WTC11 (cell line): ENCODE measurements around the gene MSI2. TPM values are rescaled to one million over a fixed set of nuclear protein-coding genes. Genes with fewer than 3 reads are reported as not detected.
A peak's percentile ranks its signal among the peaks of the same experiment; 100 is the strongest.

Source experiments
- ATAC-seq: fragments of 200-7000 bp; cut with Tn5 transposase; 2 replicates; pipeline ENCODE4 v1.10.0; 2021; ENCODE audit warnings: mild to moderate bottlenecking, moderate library complexity
- Bru-seq: library from RNA; stranded (reverse); fragments of 400-500 nt; gene quantifications from one replicate; lab custom pipeline; 2021; lab: Mats Ljungman, UMichigan
- CTCF ChIA-PET: fragments of 300-600 bp; sonication (Branson Sonifier 250); formaldehyde crosslinking; loops from one replicate; lab custom pipeline; 2021; ENCODE audit warnings: antibody characterized with exemption; lab: Charles Lee
- POLR2A ChIA-PET: fragments of 350-600 bp; sonication (Branson Sonifier 250); formaldehyde crosslinking; loops from one replicate; lab custom pipeline; 2021; ENCODE audit warnings: antibody characterized with exemption; lab: Charles Lee
- DNase-seq: peaks from one replicate; pipeline ENCODE4 v3.0.0; 2021; ENCODE audit warnings: low spot score
- H3K27ac Mint-ChIP-seq: 2 replicates; pipeline ENCODE4 v1.8.0; 2021; ENCODE audit warnings: mixed read lengths
- H3K27me3 Mint-ChIP-seq: 2 replicates; pipeline ENCODE4 v1.8.0; 2021; ENCODE audit warnings: low read depth, mild to moderate bottlenecking, moderate library complexity, mixed read lengths
- H3K36me3 Mint-ChIP-seq: 2 replicates; pipeline ENCODE4 v1.8.0; 2021; ENCODE audit warnings: mixed read lengths
- H3K4me1 Mint-ChIP-seq: 2 replicates; pipeline ENCODE4 v1.8.0; 2022; ENCODE audit warnings: mixed read lengths
- H3K4me3 Mint-ChIP-seq: 2 replicates; pipeline ENCODE4 v1.8.0; 2021; ENCODE audit warnings: mild to moderate bottlenecking, moderate library complexity, mixed read lengths
- H3K9me3 Mint-ChIP-seq: 2 replicates; pipeline ENCODE4 v1.8.0; 2021; ENCODE audit warnings: mixed read lengths
- ATF6 ChIP-seq: sonication (generic); formaldehyde crosslinking; IDR thresholded peaks from 2 replicates; pipeline ENCODE4 v1.8.1; 2023; ENCODE audit warnings: mild to moderate bottlenecking, missing genetic modification reagents
- CREM ChIP-seq: sonication (generic); formaldehyde crosslinking; IDR thresholded peaks from 2 replicates; pipeline ENCODE4 v1.8.1; 2022; ENCODE audit warnings: mild to moderate bottlenecking, missing genetic modification reagents, moderate library complexity
- E2F5 ChIP-seq: sonication (generic); formaldehyde crosslinking; IDR thresholded peaks from 2 replicates; pipeline ENCODE4 v1.8.1; 2022; ENCODE audit warnings: mild to moderate bottlenecking, moderate library complexity, missing genetic modification reagents
- ESRRA ChIP-seq: sonication (generic); formaldehyde crosslinking; IDR thresholded peaks from 2 replicates; pipeline ENCODE4 v1.8.1; 2022; ENCODE audit warnings: mild to moderate bottlenecking, missing genetic modification reagents, borderline replicate concordance
- FOXJ3 ChIP-seq: sonication (generic); formaldehyde crosslinking; IDR thresholded peaks from 2 replicates; pipeline ENCODE4 v1.9.0; 2021; ENCODE audit warnings: missing genetic modification reagents, mild to moderate bottlenecking, borderline replicate concordance
- FOXP1 ChIP-seq: sonication (generic); formaldehyde crosslinking; IDR thresholded peaks from 2 replicates; pipeline ENCODE4 v1.8.0; 2022; ENCODE audit warnings: missing genetic modification reagents, mild to moderate bottlenecking, moderate library complexity, borderline replicate concordance
- FOXP4 ChIP-seq: sonication (generic); formaldehyde crosslinking; IDR thresholded peaks from 2 replicates; pipeline ENCODE4 v1.8.0; 2022; ENCODE audit warnings: mild to moderate bottlenecking, missing genetic modification reagents
- HMGXB4 ChIP-seq: sonication (generic); formaldehyde crosslinking; IDR thresholded peaks from 2 replicates; pipeline ENCODE4 v1.8.1; 2023; ENCODE audit warnings: mild to moderate bottlenecking, moderate library complexity, missing genetic modification reagents
- MLX ChIP-seq: sonication (generic); formaldehyde crosslinking; IDR thresholded peaks from 2 replicates; pipeline ENCODE4 v1.8.1; 2023; ENCODE audit warnings: mild to moderate bottlenecking, missing genetic modification reagents, moderate library complexity
- NR1H2 ChIP-seq: sonication (generic); formaldehyde crosslinking; IDR thresholded peaks from 2 replicates; pipeline ENCODE4 v1.9.0; 2021; ENCODE audit warnings: mild to moderate bottlenecking, moderate library complexity, missing genetic modification reagents
- NR3C1 ChIP-seq: sonication (generic); formaldehyde crosslinking; conservative IDR thresholded peaks from 2 replicates; pipeline ENCODE4 v1.8.1; 2023; ENCODE audit warnings: low read depth, mild to moderate bottlenecking, missing genetic modification reagents
- SP1 ChIP-seq: sonication (generic); formaldehyde crosslinking; conservative IDR thresholded peaks from 2 replicates; pipeline ENCODE4 v1.8.1; 2022; ENCODE audit warnings: missing genetic modification reagents
- TCF7 ChIP-seq: sonication (generic); formaldehyde crosslinking; IDR thresholded peaks from 2 replicates; pipeline ENCODE4 v1.8.0; 2022; ENCODE audit warnings: mild to moderate bottlenecking, low read depth, missing genetic modification reagents, moderate library complexity
- USF2 ChIP-seq: sonication (generic); formaldehyde crosslinking; IDR thresholded peaks from 2 replicates; pipeline ENCODE4 v1.8.1; 2023; ENCODE audit warnings: mild to moderate bottlenecking, missing genetic modification reagents, moderate library complexity
- ZNF263 ChIP-seq: sonication (generic); formaldehyde crosslinking; IDR thresholded peaks from 2 replicates; pipeline ENCODE4 v1.8.1; 2022; ENCODE audit warnings: low read depth, mild to moderate bottlenecking, moderate library complexity, missing genetic modification reagents
- ZNF396 ChIP-seq: fragments of 250-450 bp; sonication (Bioruptor Pico); IDR thresholded peaks from 2 replicates; pipeline ENCODE4 v1.8.0; 2021; ENCODE audit warnings: mild to moderate bottlenecking, moderate library complexity, borderline replicate concordance
- ZNF671 ChIP-seq: fragments of 250-450 bp; sonication (Bioruptor Pico); IDR thresholded peaks from 2 replicates; pipeline ENCODE4 v1.8.0; 2021; ENCODE audit warnings: mild to moderate bottlenecking
- long read RNA-seq, 3 experiments: library from RNA in 1 of 3; library from capped mRNA in 1 of 3; library from polyadenylated mRNA in 1 of 3; unstranded in 2 of 3; stranded (forward) in 1 of 3; transcript quantifications; one replicate each; pipeline ENCODE4 v2.0.0, GENCODE V29; 2021
- total RNA-seq: library from RNA; stranded (reverse); gene quantifications from 3 replicates; pipeline ENCODE4 v1.2.3, GENCODE V29; 2021

The MSI2 gene
- total RNA-seq (79.9 to 87.0 TPM (median 82.1 TPM) in 3 replicates), Bru-seq, nascent RNA (percentile 79 among the genes with signal in this experiment)
- long read RNA-seq, experiment 1, full-length matches to known transcripts, result 2 of 40 reads
- long read RNA-seq, experiment 1, partial matches to known transcripts, result 31 of 40 reads
- long read RNA-seq, experiment 1, other reads (novel, unspliced or antisense), result 7 of 40 reads
- long read RNA-seq, experiment 2, full-length matches to known transcripts, result 7 of 66 reads
- long read RNA-seq, experiment 2, partial matches to known transcripts, result 4 of 66 reads
- long read RNA-seq, experiment 2, other reads (novel, unspliced or antisense), result 55 of 66 reads
- long read RNA-seq, experiment 3, partial matches to known transcripts, result 0 of 2 reads
- long read RNA-seq, experiment 3, other reads (novel, unspliced or antisense), result 2 of 2 reads

GRCh38 chr17:57255776-57256681 lies at the start of gene MSI2:
MSI2 (plus strand) TSS chr17:57256523; CDS start chr17:57256743, 220 bp downstream.
- Mint-ChIP-seq H3K36me3 (peaks cover 8% of the 10 kb centered on the region), H3K27me3 (peaks cover 15% of the 10 kb centered on the region), H3K9me3 (peaks cover 6% of the 10 kb centered on the region), H3K27ac (peak within 1 kb of the TSS; percentile 84; the same call in 1 of the 2 replicates), H3K4me1 (peaks cover 47% of the 10 kb centered on the region), H3K4me3 (peak within 1 kb of the TSS; percentile 93)
- peak; percentile 67 for ATAC-seq
- peak; percentile 82 for DNase-seq
- POLR2A ChIA-PET, result no interaction called here
- TF ChIP-seq NR3C1 (CRISPR knock-in tag), result no peak
- TF ChIP-seq CREM (CRISPR knock-in tag), result peak; percentile 81; the same call in 1 of the 2 replicates
- peak; percentile 66 for TF ChIP-seq ZNF263 (CRISPR knock-in tag)
- peak; percentile 36; the same call in 1 of the 2 replicates for TF ChIP-seq E2F5 (CRISPR knock-in tag)
- no peak for TF ChIP-seq ATF6 (CRISPR knock-in tag)
- no peak for TF ChIP-seq NR1H2
- TF ChIP-seq ZNF396 (CRISPR knock-in tag), result no peak
- no peak for TF ChIP-seq TCF7 (CRISPR knock-in tag)
- TF ChIP-seq MLX, result no peak
- TF ChIP-seq SP1, result 0 out of 2 replicates have a peak, but pooled peaks have one; percentile 52
- no peak for TF ChIP-seq ESRRA
- TF ChIP-seq ZNF671 (CRISPR knock-in tag), result no peak
- TF ChIP-seq USF2 (CRISPR knock-in tag), result peak; percentile 72
- TF ChIP-seq FOXP1 (CRISPR knock-in tag), result peak; percentile 72; the same call in 1 of the 2 replicates
- TF ChIP-seq HMGXB4 (CRISPR knock-in tag), result 0 out of 2 replicates have a peak, but pooled peaks have one; percentile 30
- no peak for TF ChIP-seq FOXJ3
- TF ChIP-seq FOXP4 (CRISPR knock-in tag), result 0 out of 2 replicates have a peak, but pooled peaks have one; percentile 27
- CTCF ChIA-PET, result interaction anchor here (1.0 to 3.5 kb wide), 2 partner anchors 12 to 492 kb away, joined by 4 to 39 read pairs; no protein-coding TSS in a partner anchor
